CD4-positive, alpha-beta T cell (primary cell): ENCODE results near the gene TP63. TPM values are rescaled to one million over a fixed set of nuclear protein-coding genes. Genes with fewer than 3 reads are reported as not detected.

Experiments
- ATAC-seq: fragments of 200-7000 bp; cut with Tn5 transposase; one replicate; pipeline ENCODE4 v1.10.0; 2022; ENCODE audit warnings: mild to moderate bottlenecking; ENCODE audit not compliant: poor library complexity
- CTCF ChIA-PET: fragments of 350-600 bp; sonication (Branson Sonifier 250); formaldehyde crosslinking; loops from one replicate; lab custom pipeline; 2021; ENCODE audit warnings: antibody characterized with exemption, inconsistent platforms; lab: Charles Lee
- POLR2A ChIA-PET: fragments of 350-600 bp; sonication (Branson Sonifier 250); formaldehyde crosslinking; loops from one replicate; lab custom pipeline; 2021; ENCODE audit warnings: antibody characterized with exemption, inconsistent platforms; lab: Charles Lee
- DNase-seq, 14 experiments: peaks; one replicate each; pipeline ENCODE4 v3.0.0-alpha.2; 2013 to 2020; ENCODE audit warnings: mixed read lengths in 2 of 14
- H3K27ac ChIP-seq, 2 donors: one replicate each; pipeline versions ENCODE4 v1.5.1 to v1.7.0; 2013; ENCODE audit warnings: low read length in 2 of 2, low read depth in 1 of 2, mild to moderate bottlenecking in 1 of 2
- H3K27me3 ChIP-seq, 2 experiments: 1 replicate in 1 of 2; 2 replicates in 1 of 2; pipeline versions ENCODE4 v1.6.1 to v1.7.0; 2013; ENCODE audit warnings: low read length in 2 of 2, control low read depth in 1 of 2, mild to moderate bottlenecking in 1 of 2, moderate library complexity in 1 of 2; ENCODE audit not compliant: insufficient read depth in 2 of 2, control insufficient read depth in 1 of 2
- H3K36me3 ChIP-seq: one replicate; pipeline ENCODE4 v1.6.1; 2013; ENCODE audit warnings: low read length, control low read depth; ENCODE audit not compliant: insufficient read depth
- H3K4me1 ChIP-seq: one replicate; pipeline ENCODE4 v1.6.1; 2013; ENCODE audit warnings: low read length, control low read depth; ENCODE audit not compliant: insufficient read depth
- H3K4me3 ChIP-seq: one replicate; pipeline ENCODE4 v1.5.1; 2013; ENCODE audit warnings: mild to moderate bottlenecking, low read length, moderate library complexity
- H3K9me3 ChIP-seq, 2 experiments: 1 replicate in 1 of 2; 2 replicates in 1 of 2; pipeline versions ENCODE4 v1.6.1 to v1.7.0; 2013; ENCODE audit warnings: low read length in 2 of 2, mild to moderate bottlenecking in 2 of 2, control low read depth in 1 of 2, moderate library complexity in 1 of 2; ENCODE audit not compliant: control insufficient read depth in 1 of 2, insufficient read depth in 1 of 2
- H3K27ac Mint-ChIP-seq: one replicate; pipeline ENCODE4 v1.8.0; 2020; ENCODE audit warnings: mixed read lengths
- H3K27me3 Mint-ChIP-seq: one replicate; pipeline ENCODE4 v1.8.0; 2021; ENCODE audit warnings: mixed read lengths
- H3K36me3 Mint-ChIP-seq: one replicate; pipeline ENCODE4 v1.8.0; 2021; ENCODE audit warnings: low read depth, mixed read lengths
- H3K4me1 Mint-ChIP-seq: one replicate; pipeline ENCODE4 v1.8.0; 2021; ENCODE audit warnings: low read depth, mixed read lengths
- H3K4me3 Mint-ChIP-seq: one replicate; pipeline ENCODE4 v1.8.0; 2020; ENCODE audit warnings: mild to moderate bottlenecking, mixed read lengths
- H3K9me3 Mint-ChIP-seq: one replicate; pipeline ENCODE4 v1.8.0; 2020; ENCODE audit warnings: mixed read lengths
- intact Hi-C, 2 experiments: fragments of 100-400 bp; cut with DNase I in 1 of 2; cut with micrococcal nuclease in 1 of 2; formaldehyde crosslinking; loops; one replicate each; pipeline versions ENCODE4 v1.15.1 to v1.9.0; 2023 to 2025; cut with DNase I, micrococcal nuclease
- total RNA-seq, 174 experiments: library from RNA in 2 of 174; stranded (reverse) in 2 of 174; gene quantifications; one replicate each; pipeline ENCODE4 v1.2.3 and lab custom pipeline; 2021 to 2026
- TF ChIP-seq, protein P1 (sequence below): fragments of 200-600 bp; IDR thresholded peaks from one replicate; pipeline ENCODE4 v1.8.0; 2022; ENCODE audit warnings: antibody characterized with exemption, mild to moderate bottlenecking

TP63 gene
- total RNA-seq, 2 experiments from 2014 or later, result 0.31 TPM; not detected in 1

DNA sequence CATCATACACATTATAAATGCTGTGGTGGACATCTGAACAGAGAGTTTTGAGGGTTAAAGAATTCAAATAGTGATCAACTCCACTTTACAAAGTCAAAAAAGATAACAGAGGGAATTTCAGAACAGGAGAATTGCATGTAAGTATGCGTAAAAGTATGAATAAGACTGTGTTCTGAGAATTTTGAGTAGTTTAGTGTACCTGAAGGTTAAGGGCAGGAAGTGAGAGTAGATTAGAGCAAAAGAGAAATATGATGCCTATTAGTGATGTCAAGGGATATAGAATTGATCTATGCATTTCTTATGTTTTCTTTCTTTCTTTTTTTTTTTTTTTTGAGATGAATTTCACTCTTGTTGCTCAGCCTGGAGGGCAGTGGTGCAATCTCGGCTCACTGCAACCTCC lies 53.1 kb downstream of the TP63 start:
- TF ChIP-seq, protein P1, sequence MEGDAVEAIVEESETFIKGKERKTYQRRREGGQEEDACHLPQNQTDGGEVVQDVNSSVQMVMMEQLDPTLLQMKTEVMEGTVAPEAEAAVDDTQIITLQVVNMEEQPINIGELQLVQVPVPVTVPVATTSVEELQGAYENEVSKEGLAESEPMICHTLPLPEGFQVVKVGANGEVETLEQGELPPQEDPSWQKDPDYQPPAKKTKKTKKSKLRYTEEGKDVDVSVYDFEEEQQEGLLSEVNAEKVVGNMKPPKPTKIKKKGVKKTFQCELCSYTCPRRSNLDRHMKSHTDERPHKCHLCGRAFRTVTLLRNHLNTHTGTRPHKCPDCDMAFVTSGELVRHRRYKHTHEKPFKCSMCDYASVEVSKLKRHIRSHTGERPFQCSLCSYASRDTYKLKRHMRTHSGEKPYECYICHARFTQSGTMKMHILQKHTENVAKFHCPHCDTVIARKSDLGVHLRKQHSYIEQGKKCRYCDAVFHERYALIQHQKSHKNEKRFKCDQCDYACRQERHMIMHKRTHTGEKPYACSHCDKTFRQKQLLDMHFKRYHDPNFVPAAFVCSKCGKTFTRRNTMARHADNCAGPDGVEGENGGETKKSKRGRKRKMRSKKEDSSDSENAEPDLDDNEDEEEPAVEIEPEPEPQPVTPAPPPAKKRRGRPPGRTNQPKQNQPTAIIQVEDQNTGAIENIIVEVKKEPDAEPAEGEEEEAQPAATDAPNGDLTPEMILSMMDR, result no peak

DNA sequence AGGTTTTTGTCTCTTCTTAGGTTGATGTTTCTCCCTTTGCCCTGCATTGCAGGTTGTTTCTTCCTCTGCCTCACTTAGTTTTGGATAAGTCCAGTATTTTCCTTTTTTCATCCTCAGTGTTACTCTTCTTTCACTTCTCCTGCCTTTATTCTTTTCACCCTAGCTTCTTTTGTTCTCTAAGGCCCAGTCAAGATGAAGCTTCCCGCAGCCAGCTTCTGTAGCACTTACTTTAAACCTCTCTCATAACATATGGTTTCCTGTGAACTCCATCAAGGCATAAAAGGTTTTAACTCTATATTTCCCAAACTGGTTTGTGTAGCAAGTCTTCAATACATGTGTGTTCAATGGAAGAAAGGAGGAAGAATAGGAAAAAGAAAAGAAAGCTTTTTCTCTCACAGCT lies 54.1 kb downstream of the TP63 start:
- ATAC-seq (no peak), DNase-seq (no peak)
- Mint-ChIP-seq H3K4me3 (no peak overlapping the region), H3K4me1 (peaks cover 10% of the 10 kb centered on the region), H3K27me3 (peaks cover 5% of the 10 kb centered on the region), H3K9me3 (no peaks in the 10 kb centered on the region), H3K27ac (no peak overlapping the region), H3K36me3 (no peaks in the 10 kb centered on the region)
- no peaks in the 10 kb centered on the region for H3K4me1 ChIP-seq
- TF ChIP-seq, protein P1, result no peak
- intact Hi-C loops, result no loop called here
- ChIA-PET POLR2A (no interaction called here), CTCF (no interaction called here)
- H3K36me3 ChIP-seq, result no peaks in the 10 kb centered on the region
- H3K9me3 ChIP-seq, result peaks cover 0 to 4% of the 10 kb centered on the region in 2 experiments
- H3K4me3 ChIP-seq, result no peak overlapping the region
- no peak overlapping the region for H3K27ac ChIP-seq
- H3K27me3 ChIP-seq, result no peaks in the 10 kb centered on the region

More for the DNA sequence above, 53.1 kb downstream of the TP63 start:
- Mint-ChIP-seq H3K27me3 (peaks cover 5% of the 10 kb centered on the region), H3K9me3 (no peaks in the 10 kb centered on the region), H3K4me3 (no peak overlapping the region), H3K4me1 (peaks cover 10% of the 10 kb centered on the region), H3K27ac (no peak overlapping the region), H3K36me3 (no peaks in the 10 kb centered on the region)
- CTCF ChIA-PET, result interaction anchor here (1.0 kb wide), 1 partner anchor 10 kb away, joined by 5 read pairs; no protein-coding TSS in a partner anchor
- DNase-seq, result no peak
- Histone ChIP-seq H3K4me3 (no peak overlapping the region), H3K36me3 (no peaks in the 10 kb centered on the region), H3K9me3 (peaks cover 0 to 4% of the 10 kb centered on the region in 2 experiments), H3K27me3 (no peaks in the 10 kb centered on the region), H3K4me1 (no peaks in the 10 kb centered on the region), H3K27ac (no peak overlapping the region)
- intact Hi-C loops, result no loop called here
- POLR2A ChIA-PET, result no interaction called here
- no peak for ATAC-seq

DNA sequence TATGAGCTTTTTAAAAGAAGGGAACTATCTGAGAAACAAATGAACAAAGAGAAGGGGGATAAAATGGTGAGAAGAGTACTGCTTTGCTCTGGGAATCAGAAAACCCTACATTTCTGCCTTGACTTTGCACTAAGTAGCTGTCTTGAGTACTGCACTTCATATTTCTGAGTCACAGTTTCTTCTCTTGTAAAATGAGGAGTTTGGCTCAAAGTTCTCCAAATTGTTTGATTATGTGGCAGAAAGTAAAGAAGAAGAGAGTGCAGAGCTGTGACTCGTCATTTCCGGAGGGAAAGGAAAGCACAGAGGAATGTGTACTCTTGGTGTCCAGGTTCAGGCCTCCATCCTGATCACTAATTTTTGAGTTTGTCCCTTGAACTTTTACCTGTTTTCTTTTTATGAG lies 54.7 kb downstream of the TP63 start:
- H3K27ac ChIP-seq, result no peak overlapping the region
- Mint-ChIP-seq H3K27ac (no peak overlapping the region), H3K9me3 (no peaks in the 10 kb centered on the region), H3K4me1 (peaks cover 10% of the 10 kb centered on the region), H3K4me3 (no peak overlapping the region), H3K27me3 (peaks cover 5% of the 10 kb centered on the region), H3K36me3 (no peaks in the 10 kb centered on the region)
- TF ChIP-seq, protein P1, result no peak
- intact Hi-C loops, result no loop called here
- no peaks in the 10 kb centered on the region for H3K36me3 ChIP-seq
- H3K9me3 ChIP-seq, result peaks cover 0 to under 1% of the 10 kb centered on the region in 2 experiments
- ChIA-PET POLR2A (no interaction called here), CTCF (no interaction called here)
- no peak overlapping the region for H3K4me3 ChIP-seq
- DNase-seq, result no peak
- no peaks in the 10 kb centered on the region for H3K27me3 ChIP-seq
- no peak for ATAC-seq
- H3K4me1 ChIP-seq, result no peaks in the 10 kb centered on the region
